ENCODE measurements around the gene RPH3AL.
"Not testable (repeated sequence)": the region's sequence is repeated elsewhere in the genome, so short reads cannot be mapped to it uniquely, and the experiment has no call there.

The RPH3AL gene

GRCh38 chr17:379531-380465 is 27.2 kb upstream of the RPH3AL start:
- no peak for DNase-seq (ENCODE audit: low spot score)

- no peak for DNase-seq (ENCODE audit: low spot score)
Measured at GRCh38 chr17:378068-378467, 25.5 kb upstream of the RPH3AL start.

- no peak for DNase-seq (ENCODE audit: low spot score)
Measured at GRCh38 chr17:376936-377863, 24.6 kb upstream of the RPH3AL start.

- DNase-seq (ENCODE audit: low spot score), result no peak
Measured at GRCh38 chr17:373613-374230, 21.1 kb upstream of the RPH3AL start.

- no peak for DNase-seq (ENCODE audit: low spot score)
Measured at GRCh38 chr17:372157-373152, 19.8 kb upstream of the RPH3AL start.

- no peak for DNase-seq (ENCODE audit: low spot score)
Measured at GRCh38 chr17:371583-371982, 19.0 kb upstream of the RPH3AL start.

- not testable (repeated sequence) for DNase-seq (ENCODE audit: low spot score)
Measured at GRCh38 chr17:367656-368055, 15.0 kb upstream of the RPH3AL start.

- not testable (repeated sequence) for DNase-seq (ENCODE audit: low spot score)
Measured at GRCh38 chr17:366657-367615, 14.3 kb upstream of the RPH3AL start.

GRCh38 chr17:364766-365165 is 12.2 kb upstream of the RPH3AL start:
- no peak for DNase-seq (ENCODE audit: low spot score)

- DNase-seq (ENCODE audit: low spot score), result no peak
Measured at GRCh38 chr17:364308-364707, 11.7 kb upstream of the RPH3AL start.

GRCh38 chr17:362721-363120 is 10.1 kb upstream of the RPH3AL start:
- no peak for DNase-seq (ENCODE audit: low spot score)

- no peak for DNase-seq (ENCODE audit: low spot score)
Measured at GRCh38 chr17:360092-360750, 7.6 kb upstream of the RPH3AL start.

GRCh38 chr17:358491-359151 is 6.0 kb upstream of the RPH3AL start:
- no peak for DNase-seq (ENCODE audit: low spot score)

GRCh38 chr17:357644-358043 is 5.0 kb upstream of the RPH3AL start:
- DNase-seq (ENCODE audit: low spot score), result no peak

GRCh38 chr17:356671-357434 is 4.2 kb upstream of the RPH3AL start:
- no peak for DNase-seq (ENCODE audit: low spot score)

- no peak for DNase-seq (ENCODE audit: low spot score)
Measured at GRCh38 chr17:354651-355556, 2.3 kb upstream of the RPH3AL start.

GRCh38 chr17:353838-354234 is 1.2 kb upstream of the RPH3AL start:
- DNase-seq (ENCODE audit: low spot score), result no peak
